DMS153 (cell line): Measurements from ENCODE around the gene ETV3L.

ENCODE experiments used
- DNase-seq: peaks from one replicate; lab custom pipeline; 2025; lab: John Stamatoyannopoulos, UW

Gene ETV3L

DNA sequence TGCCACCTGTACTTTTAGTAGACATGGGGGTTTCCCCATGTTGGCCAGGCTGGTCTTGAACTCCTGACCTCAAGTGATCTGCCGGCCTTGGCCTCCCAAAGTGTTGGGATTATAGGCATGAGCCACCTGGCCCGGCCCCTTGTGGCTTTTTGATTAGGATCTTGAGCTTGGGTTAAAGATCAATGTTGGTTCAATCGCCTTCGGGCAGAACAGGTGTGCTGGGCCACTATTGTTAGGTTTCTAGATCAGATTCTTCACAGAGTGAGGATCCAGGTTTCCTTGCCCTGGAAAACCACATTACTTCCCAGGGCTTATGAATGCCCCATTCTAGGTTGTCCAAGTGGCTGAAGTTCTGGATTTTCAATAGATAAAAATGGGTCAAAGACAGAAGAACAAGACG lies 32.5 kb upstream of the ETV3L start:
- no peak for DNase-seq

DNA sequence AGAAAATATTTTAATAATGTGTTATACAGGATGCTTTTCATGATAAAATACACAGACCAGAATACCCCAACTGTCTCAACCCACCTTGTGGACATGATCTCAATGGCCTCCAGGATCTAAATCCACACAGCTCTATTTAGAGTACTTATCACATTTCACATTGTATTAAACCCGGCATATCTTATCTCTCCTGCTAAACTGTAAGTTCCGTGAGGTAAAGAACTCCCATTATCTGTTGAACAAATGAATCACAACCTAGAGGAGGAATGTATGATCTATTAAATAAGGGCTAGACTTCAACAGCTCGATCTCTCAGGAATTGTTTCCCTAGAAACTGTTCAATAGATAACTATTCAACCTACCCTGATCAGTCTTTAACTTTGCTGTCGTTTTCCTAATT lies 31.7 kb upstream of the ETV3L start:
- no peak for DNase-seq

DNA sequence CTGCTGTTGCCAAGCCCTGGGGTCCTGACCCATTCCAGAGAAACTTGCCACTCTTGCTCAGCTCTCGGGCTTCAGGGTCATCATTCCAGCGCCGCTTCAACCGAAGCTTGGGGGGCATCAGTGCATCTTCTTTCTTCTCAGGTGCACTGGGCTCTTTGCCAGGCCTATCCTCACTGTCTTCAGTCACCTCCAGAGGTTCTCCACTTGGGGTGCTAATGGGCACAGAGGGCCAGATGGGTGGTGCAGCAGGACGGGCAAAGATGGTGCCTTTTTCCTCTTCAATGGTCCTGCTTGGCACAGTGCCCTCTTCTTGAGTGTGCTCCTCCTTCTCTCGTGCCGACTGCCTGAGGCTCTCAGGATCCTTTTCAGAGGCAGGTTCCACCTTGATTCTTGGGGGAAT lies 25.2 kb upstream of the ETV3L start:
- DNase-seq, result no peak

DNA sequence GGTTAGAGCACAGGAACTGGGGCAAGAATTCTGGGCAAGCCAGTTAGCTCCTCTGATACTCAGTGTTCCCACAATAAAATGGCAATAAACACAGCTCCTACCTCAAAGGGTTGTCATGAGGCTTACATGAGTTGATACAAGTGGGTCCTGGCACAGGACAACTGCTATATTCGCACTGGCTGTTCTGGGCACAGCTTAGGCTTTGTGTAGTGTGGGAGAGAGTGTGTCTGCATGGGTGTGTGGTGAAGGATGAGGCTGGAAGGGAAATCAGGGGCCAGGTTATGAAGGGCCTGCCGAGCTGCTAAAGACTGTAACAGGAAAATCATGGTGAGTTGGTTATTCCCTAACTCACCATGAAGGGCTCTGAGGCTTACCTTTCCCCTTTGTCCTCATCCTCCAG lies 19.8 kb upstream of the ETV3L start:
- no peak for DNase-seq

DNA sequence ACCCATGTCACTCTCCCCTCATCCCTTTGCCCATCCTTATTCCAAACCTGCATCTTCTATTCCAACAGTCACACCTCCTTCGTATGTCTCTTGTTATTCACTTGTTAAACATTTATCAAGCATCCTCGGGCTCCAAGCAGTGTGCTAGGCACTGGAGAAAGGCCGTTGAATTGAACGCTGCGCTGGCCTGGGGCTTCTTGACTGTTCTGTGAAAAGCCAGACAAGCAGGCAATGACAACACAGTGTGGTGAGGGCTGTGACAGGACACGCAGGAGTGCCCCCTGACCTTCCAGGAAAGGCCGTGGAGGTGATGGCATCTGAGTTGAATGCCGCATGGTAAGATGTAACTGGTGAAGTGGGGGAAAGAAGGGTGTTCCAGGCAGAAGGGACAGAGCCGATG lies 19.4 kb upstream of the ETV3L start:
- no peak for DNase-seq

DNA sequence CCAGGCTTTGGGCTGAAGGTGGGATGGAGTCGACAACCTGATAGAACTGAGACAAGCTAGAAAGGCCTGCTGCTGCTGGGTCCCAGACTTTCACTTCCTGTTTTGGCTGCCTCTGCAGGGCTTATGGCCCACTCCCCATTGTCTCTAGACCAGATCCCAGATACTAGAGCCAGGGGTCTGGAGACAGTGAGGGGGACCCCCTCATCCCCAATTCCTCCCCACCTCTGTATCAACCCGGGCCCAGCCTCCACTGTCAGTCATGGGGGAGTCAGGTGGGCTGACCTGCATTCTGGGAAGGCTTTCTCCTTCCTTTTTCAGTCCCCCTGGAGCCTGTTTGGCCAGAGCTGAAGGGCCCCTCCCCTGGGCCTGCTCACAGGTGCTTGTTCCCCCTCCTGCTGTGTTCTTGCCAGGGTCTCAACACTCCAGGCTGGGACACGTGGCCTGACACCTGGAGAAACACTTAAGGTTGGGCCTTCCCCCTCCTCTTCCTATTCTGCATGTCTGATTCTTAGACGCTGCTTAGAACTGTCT lies 18.0 kb upstream of the ETV3L start:
- no peak for DNase-seq

DNA sequence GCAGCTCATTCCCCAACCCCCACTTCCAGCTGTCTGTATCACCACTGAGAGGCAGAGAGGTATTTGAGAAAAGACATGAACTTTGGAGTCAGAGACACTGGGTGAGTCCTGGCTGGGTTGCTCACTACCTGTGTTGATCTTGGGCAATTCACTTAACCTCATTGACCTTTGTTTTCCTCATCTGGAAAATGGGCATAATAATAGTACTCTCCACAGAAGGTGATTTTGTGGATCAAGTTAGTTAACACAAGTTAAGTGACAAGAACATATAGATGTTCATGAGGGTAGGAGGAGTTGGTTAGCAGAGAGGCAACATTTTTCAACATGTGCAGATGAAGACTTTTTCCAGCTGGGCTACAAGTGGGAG lies 17.1 kb upstream of the ETV3L start:
- DNase-seq, result no peak

DNA sequence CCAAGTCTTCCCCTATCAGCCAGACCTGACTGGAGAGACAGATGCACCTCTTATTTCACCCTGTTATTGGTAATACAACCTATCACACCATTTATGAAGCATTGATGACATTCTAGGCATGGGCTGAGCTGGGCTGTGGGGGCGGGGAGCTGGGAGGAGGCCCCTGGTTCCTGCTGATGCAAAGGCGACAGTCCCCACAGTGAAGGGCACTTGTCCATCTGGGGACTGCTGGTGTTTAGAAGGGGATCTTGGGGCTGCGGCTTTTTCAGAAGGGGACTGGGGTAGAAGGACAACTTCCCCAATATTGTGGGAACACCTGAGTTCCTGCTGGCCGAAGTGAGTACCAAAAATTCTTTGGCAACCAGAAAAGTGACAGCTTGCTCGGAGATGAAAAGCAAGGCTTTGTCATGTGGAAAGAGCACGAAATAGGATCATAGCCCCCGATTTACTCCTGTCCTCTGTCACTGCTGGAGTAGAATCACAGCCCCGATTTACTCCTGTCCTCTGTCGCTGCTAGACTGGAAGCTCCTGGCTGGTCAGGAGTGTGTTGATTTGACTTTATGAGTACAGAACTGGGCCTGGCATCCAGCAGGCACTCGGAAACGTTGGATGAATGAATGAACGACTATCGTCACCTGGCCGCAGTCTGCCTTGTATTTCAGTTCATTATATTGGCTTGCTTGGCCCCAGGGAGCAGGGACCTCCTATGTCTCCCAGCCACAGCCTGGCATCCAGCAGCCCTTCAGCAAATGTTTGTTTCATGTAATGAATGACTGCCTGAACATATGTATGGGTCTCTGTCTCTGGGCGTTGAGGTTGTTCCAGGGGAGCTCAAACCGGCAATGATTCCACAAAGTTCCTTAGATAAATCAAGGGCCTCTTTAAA lies 16.5 kb upstream of the ETV3L start:
- no peak for DNase-seq

DNA sequence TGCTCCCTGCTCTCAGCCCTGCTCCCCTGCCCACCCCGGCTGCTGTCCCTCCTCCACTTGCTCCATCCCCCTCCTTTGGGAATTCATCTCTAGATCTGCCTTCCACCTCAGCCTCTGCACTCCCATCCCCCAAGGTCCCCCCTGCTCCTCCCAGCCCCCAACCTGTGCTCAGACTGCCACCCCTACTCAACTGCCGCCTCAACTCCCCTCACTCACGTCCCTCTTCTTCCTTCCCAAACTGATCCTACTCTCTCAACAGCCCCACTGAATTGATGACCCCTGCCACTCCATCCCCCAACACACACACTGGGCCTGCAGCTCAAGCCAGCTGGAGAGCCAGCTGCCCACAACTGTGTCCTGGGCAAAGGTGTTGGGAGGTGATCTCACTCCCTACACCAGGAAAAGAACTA lies 15.8 kb upstream of the ETV3L start:
- no peak for DNase-seq

DNA sequence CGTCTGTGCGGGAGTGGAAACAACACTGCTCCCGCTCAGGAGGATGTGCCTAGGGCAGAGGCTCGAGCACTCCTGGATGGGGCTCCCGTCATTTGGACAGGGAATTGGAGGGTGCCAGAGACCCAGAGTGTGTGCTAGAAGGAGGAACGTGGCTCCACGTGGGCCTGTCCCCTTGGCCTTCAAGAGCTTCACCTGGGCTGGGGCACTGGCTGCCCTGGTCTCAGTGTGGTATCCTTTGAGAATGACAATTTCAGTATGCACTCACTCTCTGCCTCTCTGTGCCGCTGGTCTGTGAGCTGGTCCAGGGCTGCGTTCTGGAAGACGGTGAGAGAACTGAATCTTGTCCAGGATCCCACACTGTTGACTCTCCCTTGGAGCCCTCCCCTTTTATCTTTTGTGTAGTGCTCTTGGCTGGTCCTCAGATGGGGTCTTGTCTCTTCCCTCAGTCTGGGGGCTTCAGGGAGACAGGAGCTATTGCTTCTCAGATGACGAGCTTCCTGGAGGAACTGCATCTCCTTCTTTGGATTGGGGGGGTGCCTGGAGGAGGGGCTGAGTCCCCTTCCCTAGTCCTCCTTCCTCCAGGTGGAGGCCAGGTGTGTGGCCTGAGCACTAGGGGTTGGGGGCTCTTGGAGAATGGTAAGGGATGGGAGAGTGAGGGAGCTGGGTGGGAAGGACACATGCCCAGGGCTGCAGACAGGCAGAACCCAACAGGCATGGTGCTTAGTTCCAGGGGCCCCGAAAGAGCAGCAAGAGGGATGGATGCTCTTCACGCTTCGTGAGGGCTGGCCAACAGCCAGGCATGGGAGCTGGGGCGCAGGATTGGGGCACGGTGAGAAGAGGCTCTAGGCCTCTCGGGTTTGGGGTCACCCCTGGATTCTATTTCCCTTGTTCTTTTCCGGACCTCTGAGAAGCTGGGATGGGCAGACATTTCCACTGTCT lies 14.8 kb upstream of the ETV3L start:
- DNase-seq, result no peak

DNA sequence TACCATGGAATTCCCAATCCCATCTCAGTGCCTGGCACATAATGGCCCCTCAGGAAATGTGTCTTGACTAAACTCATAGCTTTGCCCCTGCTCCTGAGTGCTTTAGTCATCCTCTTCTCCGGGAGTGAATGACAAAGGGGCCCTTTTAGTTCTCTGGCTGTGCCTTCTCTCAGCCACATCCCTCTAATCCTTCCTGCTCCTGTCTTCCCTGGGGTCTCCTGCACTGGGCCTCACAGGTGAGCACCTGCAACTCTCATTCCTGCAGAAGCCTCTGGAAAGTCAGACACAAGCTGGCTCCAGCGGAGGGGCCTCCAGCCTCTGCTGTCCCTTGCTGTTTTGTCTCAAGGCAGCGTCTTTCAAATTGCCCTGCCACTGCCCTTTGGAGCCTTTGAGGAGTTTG lies 14.0 kb upstream of the ETV3L start:
- no peak for DNase-seq

DNA sequence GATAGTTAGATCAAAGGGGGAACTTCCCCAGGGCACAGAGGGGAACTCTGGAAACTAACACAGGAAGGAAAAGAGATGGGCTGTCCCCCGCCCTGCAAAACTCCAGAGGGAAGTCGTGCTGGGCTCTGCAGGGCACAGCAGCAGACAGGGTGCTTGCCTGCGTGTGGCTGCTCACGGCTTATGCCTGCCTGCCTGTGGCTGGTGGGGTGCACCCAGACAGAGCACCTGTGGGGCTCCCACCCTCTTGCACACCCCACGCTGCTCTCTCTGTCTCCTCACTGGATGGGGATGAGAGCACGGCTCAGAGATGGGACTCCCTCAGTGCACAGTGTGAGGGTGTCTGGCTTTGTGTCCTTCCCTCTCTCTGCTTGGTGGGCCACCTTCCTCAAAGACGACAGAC lies 13.5 kb upstream of the ETV3L start:
- DNase-seq, result no peak

DNA sequence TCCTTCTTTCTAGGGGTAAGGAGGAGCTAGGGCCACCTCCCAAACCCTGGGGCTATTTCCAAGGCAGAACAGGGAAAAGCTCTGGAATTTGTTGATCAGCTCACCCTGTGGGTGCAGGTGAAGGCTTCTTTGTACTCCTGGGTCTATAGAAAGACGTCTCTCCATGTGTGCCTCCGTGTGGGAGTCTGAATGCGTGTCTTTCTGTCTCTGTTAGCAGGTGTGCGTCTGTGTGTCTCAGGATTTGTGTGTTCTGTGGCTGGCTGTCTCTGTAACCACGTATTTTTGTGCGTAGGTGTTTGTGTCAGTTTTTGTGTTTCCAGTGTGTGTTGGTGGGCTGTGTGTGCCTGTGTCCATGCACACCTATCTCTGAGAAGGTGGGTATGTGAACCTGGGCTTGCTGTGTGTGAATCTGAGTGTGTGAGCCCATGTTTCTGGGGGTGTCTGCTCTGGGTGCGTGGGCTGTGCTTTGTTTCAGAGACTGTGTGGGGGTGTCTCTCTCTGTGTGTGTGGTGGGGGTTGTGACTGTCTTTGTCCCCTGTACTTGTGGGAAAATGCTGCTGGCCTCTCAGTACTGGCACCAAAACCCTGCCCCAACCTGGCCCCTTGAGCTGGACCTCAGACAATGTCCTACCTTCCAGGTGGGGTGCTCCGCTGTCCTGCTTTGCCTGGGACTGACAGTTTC lies 12.7 kb upstream of the ETV3L start:
- no peak for DNase-seq

DNA sequence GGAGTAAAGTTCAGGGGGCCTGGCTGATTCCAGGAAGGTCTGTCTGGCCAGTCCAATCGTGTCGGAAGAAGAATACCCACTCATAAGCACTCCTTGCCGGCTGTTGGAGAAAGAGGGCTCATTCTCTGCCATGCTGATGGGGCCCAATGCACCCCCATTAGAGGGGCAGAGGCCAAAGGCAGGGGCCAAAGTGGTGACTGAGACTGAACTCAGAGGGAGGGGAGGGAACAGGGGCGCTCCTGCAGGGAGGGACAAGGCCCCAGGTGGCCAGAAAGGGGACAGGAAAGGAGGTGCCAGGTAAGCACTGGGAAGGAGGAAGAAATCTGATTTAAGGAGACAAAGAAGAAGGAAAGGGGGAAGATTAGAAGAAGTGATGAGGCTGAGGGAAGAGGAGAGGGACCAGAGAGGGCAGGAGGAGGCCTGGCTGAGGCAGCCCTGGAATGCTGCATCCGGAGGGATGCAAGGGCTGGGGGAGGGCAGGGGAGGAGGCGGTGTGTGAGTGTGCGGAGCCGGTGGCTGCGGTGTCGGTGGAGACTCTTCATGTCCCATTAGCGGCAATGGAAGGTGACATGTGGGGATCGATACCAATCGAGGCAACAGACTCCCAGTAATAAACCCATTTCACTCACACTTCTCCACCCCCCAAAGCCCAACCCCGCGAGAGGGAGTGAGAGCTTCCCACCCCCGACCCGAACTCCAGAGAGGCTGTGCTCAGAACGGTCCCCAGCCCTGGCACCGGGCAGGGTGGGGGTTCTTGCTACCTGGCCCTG lies 12.0 kb upstream of the ETV3L start:
- DNase-seq, result no peak

DNA sequence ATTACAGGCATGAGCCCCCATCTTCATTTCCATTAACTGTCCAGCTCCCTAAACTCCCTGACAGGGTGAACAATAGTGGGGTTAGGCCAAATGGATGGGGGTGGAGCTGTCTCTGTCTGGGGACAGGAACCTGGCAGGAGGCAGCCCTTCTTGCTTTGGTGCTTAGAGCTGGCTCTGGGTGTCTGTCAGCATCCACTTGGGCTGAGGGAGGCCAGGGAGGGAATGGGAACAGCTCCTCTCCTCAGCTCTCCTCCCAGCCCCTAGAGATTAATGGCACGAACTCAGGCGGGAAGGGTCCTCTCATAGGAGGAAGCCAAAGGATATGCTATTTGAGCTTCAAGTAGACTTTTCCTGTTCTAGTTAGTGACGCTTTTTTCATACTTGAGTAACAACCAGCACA lies 11.1 kb upstream of the ETV3L start:
- no peak for DNase-seq

DNA sequence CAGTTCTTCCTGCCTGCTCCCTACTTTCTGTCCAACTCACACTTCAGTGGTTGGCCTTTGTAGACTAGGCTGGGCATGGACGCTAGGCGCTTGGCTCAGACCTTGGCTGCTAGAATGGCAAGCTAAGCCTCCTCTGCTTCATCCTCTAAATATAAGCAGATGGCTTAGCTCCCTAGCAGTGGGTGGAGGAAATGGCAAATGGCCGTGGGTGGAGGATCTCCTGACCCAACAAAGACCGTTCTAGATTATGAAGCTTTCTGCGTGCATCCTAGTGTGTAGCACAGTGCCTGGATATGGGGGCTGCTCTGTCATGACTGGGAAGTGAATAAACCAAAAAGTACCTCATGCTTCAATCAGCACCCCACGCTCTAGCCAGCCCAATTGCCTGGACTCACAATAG lies 10.4 kb upstream of the ETV3L start:
- no peak for DNase-seq

DNA sequence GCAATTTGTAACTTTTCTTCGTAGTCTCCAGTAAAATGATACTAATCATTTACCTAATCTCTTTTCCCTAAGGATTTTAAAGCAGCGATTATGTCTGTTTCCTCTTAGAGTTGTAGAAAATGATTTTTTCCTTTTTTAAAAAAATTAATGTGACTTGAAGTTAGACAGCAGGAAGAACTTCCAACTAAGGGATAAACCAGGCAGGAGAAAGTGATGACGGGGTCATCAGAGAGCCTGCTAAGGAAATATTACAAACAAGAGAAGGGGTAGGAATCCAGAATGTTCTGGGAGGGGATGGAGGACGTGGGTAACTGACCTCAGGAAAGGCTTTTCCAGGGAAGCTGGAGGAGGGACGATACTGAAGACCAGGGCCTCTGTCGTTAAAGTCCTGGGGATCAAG lies 8.8 kb upstream of the ETV3L start:
- no peak for DNase-seq

DNA sequence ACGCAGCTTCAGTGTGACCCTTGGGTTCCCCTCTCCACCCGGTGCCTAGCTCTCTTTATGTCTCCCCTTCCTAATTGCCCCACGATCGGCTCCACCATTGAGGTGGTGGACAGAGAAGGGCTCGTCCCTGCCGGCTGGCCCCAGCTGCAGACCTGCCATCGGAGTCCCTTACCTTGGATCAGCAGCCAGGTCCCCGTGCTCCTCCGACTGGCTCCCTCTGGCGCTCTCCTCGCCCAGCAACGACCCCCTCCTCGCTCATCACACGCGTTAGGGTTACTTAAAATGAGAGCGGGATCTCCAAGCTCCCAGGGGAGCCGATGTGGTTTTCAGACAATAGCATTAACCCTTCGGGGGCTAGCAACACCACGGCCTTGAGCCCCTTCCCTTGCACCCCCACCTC lies 8.1 kb upstream of the ETV3L start:
- DNase-seq, result no peak

DNA sequence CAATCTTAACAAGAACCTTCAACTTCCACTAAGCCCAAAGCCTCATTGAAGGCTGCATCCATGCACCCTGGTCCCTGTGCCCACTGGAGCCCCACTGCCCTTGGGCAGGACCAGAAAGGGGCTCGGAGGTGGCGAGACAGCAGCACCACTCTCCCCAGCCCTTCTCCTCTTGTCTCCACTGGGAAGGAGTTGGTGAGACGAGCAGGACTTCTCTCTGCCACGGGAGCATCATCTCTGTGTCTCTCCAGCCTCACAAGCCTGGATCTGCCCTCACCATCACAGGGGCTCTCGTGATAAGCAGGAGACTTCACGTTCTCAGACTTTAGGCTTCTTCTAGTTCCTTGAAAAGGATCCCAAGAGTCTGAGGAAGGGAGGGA lies 7.2 kb upstream of the ETV3L start:
- DNase-seq, result no peak

DNA sequence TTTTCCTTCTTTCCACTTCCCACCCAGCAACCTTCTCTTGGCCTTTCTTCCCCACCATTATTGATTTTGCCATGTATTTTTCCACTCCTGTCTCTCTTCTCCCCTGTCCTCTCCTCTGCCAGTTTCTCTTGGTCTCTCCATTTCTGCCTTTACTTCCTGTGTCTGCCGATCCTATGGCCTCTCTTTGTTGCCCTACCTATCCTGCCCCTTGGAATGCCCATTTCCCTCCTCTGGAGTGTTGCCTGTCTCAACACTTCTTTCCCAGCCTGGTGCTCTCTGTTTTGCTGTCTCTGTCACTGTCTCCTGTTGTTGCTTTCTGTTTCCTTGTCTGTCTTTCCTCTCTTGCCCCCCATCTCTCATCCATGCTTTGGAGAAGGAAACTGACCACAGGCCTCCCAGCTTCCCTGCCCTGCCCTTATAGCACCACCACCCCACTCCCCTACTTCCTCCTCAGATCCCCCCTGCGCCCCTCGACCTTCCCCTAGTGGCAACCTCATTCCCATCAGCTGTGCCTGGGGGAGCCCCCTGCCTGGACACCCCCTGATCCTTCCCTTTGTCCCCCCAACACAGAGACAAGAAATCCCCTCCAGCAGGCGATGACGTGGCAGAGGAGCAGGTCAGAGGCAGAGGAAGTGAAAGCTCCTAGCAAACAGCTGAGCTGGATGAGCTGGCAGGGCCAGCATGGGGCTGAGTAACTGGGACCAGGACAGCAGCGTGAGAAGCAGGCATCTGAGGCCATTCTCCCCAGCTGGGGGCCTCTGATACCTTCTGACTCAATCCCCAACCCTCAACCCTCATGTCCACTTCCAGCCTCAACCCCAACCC lies 6.6 kb upstream of the ETV3L start:
- no peak for DNase-seq
